H54 (cell line): ENCODE data around the gene RHOA.
"Not testable (repeated sequence)": the region's sequence is repeated elsewhere in the genome, so short reads cannot be mapped to it uniquely, and the experiment has no call there.

Experiments
- DNase-seq: peaks from one replicate; pipeline ENCODE4 v3.0.0; 2011; ENCODE audit warnings: low spot score, mixed read lengths; ENCODE audit not compliant: insufficient read length
- FAIRE-seq: peaks from 3 replicates; lab custom pipeline; 2011; peaks lifted over from hg19 to GRCh38; lab: Jason Lieb, UNC
- POLR2A ChIP-seq: IDR thresholded peaks from 2 replicates; pipeline ENCODE4 v1.6.1; 2011; ENCODE audit warnings: low read depth, mild to moderate bottlenecking, low read length

The RHOA gene

GRCh38 chr3:49417516-49418120 is 5.8 kb upstream of the RHOA start:
- no peak for TF ChIP-seq POLR2A
- DNase-seq, result no peak
- FAIRE-seq, result no peak

DNA sequence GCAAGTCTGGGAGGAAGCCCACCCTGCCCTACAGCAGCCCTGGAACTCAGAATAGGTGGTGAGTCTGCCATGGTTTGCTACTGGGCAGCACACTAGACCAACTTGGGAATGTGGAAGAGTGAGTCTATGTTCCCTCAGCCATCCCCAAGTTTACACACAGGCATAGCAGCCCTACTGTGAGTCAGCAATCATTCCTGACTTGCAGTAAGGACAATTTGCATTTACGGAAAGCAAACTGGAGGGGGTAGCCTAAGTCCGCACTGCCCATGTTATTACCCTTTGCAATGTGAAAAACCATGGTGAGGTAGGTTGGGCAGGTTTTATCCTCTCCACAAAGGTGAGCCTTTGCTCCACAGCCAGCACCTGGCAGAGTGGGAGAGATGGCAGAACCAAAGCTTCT is 5.1 kb upstream of the RHOA start:
- no peak for TF ChIP-seq POLR2A
- DNase-seq (no peak), FAIRE-seq (no peak)

DNA sequence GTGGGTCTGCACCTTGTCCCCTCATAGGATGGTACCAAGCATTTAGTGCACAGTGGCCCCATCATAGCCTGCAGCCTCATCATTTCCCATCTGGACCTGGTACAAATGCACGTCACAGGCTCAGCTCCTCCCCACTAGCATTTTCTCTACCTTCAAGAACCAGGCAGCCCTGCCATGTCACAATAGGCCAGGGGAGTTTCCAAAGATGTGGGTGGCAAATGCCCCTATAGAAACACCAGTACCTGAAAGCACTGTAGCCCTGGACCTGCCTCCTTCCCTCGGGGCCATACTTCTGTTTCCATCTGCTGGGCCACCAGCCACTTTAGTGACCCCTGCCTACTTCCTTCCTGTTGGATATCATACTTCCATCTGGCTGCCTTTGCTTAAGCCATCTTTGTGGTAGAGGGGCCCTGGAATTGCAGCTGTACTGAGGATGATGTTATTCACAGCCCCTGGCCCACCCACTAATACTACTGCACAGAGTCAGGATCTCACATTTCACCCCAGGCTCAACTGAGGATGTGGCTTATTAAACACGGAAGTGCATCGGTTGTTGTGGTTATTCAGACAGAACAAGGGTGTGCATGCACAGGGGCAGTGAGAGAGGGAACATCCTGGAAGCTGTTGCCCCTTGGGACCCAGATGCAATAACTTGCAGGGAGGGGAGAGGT is 4.3 kb upstream of the RHOA start:
- no peak for FAIRE-seq
- no peak for TF ChIP-seq POLR2A
- DNase-seq, result no peak

DNA sequence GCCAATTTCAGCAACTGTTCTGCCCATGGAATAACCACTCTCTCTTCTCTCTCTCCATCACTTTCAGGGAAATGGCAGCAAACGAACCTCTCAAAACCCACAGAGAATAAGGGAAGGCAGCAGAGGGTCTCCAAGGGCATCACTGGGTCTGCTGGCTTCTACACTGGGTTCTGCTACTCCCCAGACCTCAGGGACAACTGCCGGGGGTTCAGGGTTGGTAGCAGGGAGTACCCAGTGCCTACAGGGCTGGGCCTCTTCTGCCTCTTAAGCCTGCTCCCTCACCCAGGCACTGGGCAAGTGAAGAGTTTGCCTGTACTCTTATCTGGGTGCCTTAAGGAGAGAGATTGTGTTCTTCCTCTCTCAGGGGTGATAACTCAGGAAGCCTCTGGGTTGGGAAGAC is 3.0 kb upstream of the RHOA start:
- no peak for FAIRE-seq
- DNase-seq, result no peak
- no peak for TF ChIP-seq POLR2A

- no peak for FAIRE-seq
- DNase-seq, result no peak
- no peak for TF ChIP-seq POLR2A
Measured at GRCh38 chr3:49413338-49413734, 1.6 kb upstream of the RHOA start.

GRCh38 chr3:49412632-49413337 is 1.0 kb upstream of the RHOA start:
- DNase-seq (no peak), FAIRE-seq (no peak)
- no peak for TF ChIP-seq POLR2A

DNA sequence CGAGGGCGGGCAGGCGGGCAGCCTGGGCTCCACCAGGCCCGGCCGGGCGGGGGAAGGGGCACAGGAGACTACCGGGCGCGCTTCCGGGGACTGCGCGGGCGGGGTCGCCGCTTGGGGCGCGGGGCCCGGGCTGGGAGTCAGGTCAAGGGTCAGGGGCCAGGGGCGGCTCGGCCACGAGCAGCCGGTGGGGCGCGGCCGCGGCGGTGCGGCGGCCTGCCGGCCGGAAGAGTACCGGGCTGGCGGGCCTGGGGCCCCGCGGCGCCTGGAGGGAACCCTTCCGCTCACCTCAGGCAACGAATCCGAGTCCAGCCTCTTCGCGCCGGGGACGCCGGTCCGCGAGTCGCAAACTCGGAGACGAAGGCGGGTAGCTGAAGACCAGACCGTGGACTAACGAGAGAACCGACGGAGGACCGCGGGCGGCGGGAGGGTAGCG is 225 bp downstream of the RHOA start:
- DNase-seq (no peak), FAIRE-seq (no peak)
- TF ChIP-seq POLR2A, result peak; percentile 77

- no peak for TF ChIP-seq POLR2A
- DNase-seq, result no peak
- no peak for FAIRE-seq
Measured at GRCh38 chr3:49410846-49411534, 786 bp downstream of the RHOA start.

- FAIRE-seq, result no peak
Measured at GRCh38 chr3:49410066-49410845, 1.5 kb downstream of the RHOA start.

DNA sequence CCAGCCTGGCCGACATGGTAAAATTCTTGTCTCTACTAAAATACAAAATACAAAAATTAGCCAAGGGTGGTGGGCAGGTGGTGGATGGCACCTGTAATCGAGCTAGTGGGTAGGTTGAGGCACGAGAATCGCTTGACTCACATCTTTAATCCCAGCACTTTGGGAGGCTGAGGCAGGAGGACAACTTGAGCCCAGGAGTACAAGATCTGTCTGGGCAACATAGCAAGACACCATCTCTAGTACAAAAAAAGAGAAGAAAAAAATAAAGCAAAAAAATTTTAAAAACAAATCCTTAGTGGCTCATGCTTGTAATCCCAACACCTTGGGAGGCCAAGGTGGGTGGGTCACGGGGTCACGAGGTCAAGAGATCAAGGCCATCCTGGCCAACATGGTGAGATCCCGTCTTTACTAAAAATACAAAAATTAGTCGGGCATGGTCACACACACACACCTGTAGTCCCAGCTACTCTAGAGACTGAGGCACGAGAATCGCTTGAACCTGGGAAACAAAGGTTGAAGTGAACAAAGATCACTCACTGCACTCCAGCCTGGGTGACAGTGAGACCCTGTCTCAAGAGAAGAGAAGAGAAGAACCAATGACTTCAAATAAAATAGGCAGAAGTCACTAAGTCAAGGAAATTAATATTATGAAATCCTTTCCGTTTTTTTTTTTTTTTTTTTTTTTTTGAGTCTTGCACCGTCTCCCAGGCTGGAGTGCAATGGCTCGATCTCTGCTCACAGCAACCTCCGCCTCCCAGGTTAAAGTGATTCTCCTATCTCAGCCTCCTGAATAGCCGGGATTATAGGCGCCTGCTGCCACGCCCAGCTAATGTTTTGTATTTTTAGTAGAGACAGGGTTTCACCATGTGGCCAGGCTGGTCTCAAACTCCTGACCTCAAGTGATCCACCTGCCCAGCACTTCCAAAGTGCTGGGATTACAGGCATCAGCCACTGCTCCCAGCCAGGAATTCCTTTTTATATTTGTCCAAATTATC is 4.9 kb downstream of the RHOA start:
- FAIRE-seq, result no peak
- TF ChIP-seq POLR2A, result no peak
- no peak for DNase-seq

More at GRCh38 chr3:49410066-49410845, 1.5 kb downstream of the RHOA start:
- no peak for TF ChIP-seq POLR2A
- no peak for DNase-seq

GRCh38 chr3:49405570-49405969 is 6.2 kb downstream of the RHOA start:
- not testable (repeated sequence) for FAIRE-seq, DNase-seq

DNA sequence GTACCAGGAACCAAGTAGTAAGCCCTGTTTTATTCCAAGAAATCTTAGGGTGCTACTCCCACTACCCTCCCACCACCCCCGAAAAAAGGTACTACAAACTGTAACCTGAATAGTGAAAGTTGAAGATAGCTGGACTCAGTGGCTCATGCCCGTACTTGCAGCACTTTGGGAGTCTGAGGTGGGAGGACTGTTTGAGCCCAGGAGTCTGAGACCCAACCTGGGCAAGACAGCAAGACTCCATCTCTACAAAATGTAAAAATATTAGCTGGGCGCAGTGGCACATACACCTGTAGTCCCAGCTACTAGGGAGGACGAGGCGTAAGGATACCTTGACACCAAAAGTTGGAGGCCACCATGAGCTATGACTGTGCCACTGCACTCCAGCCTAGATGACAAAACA is 7.9 kb downstream of the RHOA start:
- TF ChIP-seq POLR2A, result no peak
- FAIRE-seq (no peak), DNase-seq (no peak)
